ENCODE data around the gene KIF12. TPM values are rescaled to one million over a fixed set of nuclear protein-coding genes. Genes with fewer than 3 reads are reported as not detected.

Gene KIF12
- total and polyA plus RNA-seq, 2 of the 13 experiments (the other 11 are each of a cell fraction or from before 2014, with no cell fraction given) = 1.8 to 12.5 TPM

DNA sequence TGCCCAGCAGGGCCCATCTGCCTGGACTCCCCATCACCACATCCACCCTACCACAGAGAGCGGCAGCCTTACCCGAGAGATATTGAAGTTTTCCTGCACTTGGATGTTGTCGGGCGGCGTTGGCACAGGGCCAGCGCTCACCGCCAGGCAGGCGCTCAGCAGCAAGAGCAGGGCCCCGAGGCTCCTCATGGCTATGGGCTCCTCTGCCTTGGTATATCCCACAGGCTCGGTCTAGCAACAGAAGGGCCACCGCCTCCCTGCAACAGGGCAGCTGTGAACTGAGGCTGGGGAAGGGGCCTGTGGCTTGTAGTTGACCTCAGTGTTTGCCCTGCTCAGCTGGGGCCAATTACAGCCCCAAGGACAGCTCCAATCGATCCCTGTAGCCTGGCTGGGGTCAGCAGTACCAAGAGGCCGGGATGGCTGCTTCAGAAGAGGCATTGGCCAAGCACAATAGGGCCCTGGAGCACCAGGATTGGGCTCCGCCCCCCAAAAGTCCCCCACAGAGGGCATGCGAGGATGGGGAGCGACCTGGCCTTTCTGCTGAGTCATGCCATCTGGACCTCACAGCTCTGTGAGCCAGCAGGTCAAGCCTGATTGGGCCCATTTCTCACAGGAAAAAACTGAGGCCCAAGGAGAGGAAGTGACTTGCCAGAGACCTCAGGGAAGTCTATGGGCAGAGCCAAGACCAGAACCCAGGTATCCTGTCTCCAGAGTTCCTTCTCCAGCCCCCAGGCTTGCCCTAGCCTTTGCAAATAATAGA lies 20.9 kb downstream of the KIF12 start, which contains the start of gene AMBP (continued):
- TF ChIP-seq, protein P1, sequence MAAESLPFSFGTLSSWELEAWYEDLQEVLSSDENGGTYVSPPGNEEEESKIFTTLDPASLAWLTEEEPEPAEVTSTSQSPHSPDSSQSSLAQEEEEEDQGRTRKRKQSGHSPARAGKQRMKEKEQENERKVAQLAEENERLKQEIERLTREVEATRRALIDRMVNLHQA (CRISPR knock-in tag; IDR thresholded peaks at IDR 0.05) = no peak
- TF ChIP-seq ZNF549 (CRISPR knock-in tag; IDR thresholded peaks at IDR 0.05) (no peak), KDM5B (CRISPR knock-in tag; IDR thresholded peaks at IDR 0.05; ENCODE audit: borderline replicate concordance) (peak; percentile 92), NFIC (IDR thresholded peaks at IDR 0.05; ENCODE audit: low read length) (no peak), ISL2 (CRISPR knock-in tag; IDR thresholded peaks at IDR 0.05) (peak; percentile 94), PCBP2 (optimal IDR thresholded peaks at IDR 0.05; ENCODE audit: low read depth, low read length, poor library complexity, severe bottlenecking) (no peak), GFI1 (CRISPR knock-in tag; IDR thresholded peaks at IDR 0.05; ENCODE audit: borderline replicate concordance) (no peak), ZNF672 (CRISPR knock-in tag; IDR thresholded peaks at IDR 0.05) (no peak), ZKSCAN1 (IDR thresholded peaks at IDR 0.05; ENCODE audit: low read length) (no peak), ZIK1 (CRISPR knock-in tag; IDR thresholded peaks at IDR 0.05; ENCODE audit: borderline replicate concordance, low read depth) (0 out of 2 replicates have a peak, but pooled peaks have one; percentile 73), SP5 (CRISPR knock-in tag; IDR thresholded peaks at IDR 0.05; ENCODE audit: borderline replicate concordance, low read depth) (peak; percentile 94), HMG20A (CRISPR knock-in tag; IDR thresholded peaks at IDR 0.05; ENCODE audit: borderline replicate concordance) (peak; percentile 81), RXRB (CRISPR knock-in tag; IDR thresholded peaks at IDR 0.05; ENCODE audit: borderline replicate concordance) (peak; percentile 99), TBP (CRISPR knock-in tag; IDR thresholded peaks at IDR 0.05) (no peak), ZBTB1 (CRISPR knock-in tag; IDR thresholded peaks at IDR 0.05; ENCODE audit: borderline replicate concordance) (no peak)
- TF ChIP-seq, protein P2, sequence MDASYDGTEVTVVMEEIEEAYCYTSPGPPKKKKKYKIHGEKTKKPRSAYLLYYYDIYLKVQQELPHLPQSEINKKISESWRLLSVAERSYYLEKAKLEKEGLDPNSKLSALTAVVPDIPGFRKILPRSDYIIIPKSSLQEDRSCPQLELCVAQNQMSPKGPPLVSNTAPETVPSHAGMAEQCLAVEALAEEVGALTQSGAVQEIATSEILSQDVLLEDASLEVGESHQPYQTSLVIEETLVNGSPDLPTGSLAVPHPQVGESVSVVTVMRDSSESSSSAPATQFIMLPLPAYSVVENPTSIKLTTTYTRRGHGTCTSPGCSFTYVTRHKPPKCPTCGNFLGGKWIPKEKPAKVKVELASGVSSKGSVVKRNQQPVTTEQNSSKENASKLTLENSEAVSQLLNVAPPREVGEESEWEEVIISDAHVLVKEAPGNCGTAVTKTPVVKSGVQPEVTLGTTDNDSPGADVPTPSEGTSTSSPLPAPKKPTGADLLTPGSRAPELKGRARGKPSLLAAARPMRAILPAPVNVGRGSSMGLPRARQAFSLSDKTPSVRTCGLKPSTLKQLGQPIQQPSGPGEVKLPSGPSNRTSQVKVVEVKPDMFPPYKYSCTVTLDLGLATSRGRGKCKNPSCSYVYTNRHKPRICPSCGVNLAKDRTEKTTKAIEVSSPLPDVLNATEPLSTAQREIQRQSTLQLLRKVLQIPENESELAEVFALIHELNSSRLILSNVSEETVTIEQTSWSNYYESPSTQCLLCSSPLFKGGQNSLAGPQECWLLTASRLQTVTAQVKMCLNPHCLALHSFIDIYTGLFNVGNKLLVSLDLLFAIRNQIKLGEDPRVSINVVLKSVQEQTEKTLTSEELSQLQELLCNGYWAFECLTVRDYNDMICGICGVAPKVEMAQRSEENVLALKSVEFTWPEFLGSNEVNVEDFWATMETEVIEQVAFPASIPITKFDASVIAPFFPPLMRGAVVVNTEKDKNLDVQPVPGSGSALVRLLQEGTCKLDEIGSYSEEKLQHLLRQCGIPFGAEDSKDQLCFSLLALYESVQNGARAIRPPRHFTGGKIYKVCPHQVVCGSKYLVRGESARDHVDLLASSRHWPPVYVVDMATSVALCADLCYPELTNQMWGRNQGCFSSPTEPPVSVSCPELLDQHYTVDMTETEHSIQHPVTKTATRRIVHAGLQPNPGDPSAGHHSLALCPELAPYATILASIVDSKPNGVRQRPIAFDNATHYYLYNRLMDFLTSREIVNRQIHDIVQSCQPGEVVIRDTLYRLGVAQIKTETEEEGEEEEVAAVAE (CRISPR knock-in tag; IDR thresholded peaks at IDR 0.05; ENCODE audit: borderline replicate concordance) = peak; percentile 98
- TF ChIP-seq, protein P3, sequence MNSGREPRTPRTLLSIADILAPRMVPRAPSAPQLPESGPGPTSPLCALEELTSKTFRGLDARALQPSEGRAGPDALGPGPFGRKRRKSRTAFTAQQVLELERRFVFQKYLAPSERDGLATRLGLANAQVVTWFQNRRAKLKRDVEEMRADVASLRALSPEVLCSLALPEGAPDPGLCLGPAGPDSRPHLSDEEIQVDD (CRISPR knock-in tag; IDR thresholded peaks at IDR 0.05; ENCODE audit: borderline replicate concordance) = no peak
- TF ChIP-seq, protein P4, sequence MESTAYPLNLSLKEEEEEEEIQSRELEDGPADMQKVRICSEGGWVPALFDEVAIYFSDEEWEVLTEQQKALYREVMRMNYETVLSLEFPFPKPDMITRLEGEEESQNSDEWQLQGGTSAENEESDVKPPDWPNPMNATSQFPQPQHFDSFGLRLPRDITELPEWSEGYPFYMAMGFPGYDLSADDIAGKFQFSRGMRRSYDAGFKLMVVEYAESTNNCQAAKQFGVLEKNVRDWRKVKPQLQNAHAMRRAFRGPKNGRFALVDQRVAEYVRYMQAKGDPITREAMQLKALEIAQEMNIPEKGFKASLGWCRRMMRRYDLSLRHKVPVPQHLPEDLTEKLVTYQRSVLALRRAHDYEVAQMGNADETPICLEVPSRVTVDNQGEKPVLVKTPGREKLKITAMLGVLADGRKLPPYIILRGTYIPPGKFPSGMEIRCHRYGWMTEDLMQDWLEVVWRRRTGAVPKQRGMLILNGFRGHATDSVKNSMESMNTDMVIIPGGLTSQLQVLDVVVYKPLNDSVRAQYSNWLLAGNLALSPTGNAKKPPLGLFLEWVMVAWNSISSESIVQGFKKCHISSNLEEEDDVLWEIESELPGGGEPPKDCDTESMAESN (CRISPR knock-in tag; conservative IDR thresholded peaks at IDR 0.05) = peak; percentile 94
- TF ChIP-seq, protein P5, sequence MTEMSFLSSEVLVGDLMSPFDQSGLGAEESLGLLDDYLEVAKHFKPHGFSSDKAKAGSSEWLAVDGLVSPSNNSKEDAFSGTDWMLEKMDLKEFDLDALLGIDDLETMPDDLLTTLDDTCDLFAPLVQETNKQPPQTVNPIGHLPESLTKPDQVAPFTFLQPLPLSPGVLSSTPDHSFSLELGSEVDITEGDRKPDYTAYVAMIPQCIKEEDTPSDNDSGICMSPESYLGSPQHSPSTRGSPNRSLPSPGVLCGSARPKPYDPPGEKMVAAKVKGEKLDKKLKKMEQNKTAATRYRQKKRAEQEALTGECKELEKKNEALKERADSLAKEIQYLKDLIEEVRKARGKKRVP (CRISPR knock-in tag; IDR thresholded peaks at IDR 0.05) = no peak
- TF ChIP-seq, protein P6, sequence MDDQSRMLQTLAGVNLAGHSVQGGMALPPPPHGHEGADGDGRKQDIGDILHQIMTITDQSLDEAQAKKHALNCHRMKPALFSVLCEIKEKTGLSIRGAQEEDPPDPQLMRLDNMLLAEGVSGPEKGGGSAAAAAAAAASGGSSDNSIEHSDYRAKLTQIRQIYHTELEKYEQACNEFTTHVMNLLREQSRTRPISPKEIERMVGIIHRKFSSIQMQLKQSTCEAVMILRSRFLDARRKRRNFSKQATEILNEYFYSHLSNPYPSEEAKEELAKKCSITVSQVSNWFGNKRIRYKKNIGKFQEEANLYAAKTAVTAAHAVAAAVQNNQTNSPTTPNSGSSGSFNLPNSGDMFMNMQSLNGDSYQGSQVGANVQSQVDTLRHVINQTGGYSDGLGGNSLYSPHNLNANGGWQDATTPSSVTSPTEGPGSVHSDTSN (CRISPR knock-in tag; IDR thresholded peaks at IDR 0.05; ENCODE audit: borderline replicate concordance) = no peak
